ENCODE data around the gene PADI2. TPM values are rescaled to one million over a fixed set of nuclear protein-coding genes. Genes with fewer than 3 reads are reported as not detected.

The PADI2 gene
- total and polyA plus RNA-seq, 2 of the 8 experiments (the other 6 are each of a cell fraction or from before 2014, with no cell fraction given) = 1.6 to 7.5 TPM

GRCh38 chr1:17024721-17025120 lies 94.5 kb downstream of the PADI2 start:
- H3K36me3 ChIP-seq (ENCODE audit: control insufficient read depth in 2 of 4, insufficient read depth in 4 of 4, low read length in 3 of 4) = peaks cover 28 to 89% (median 59%) of the 10 kb centered on the region in 4 experiments

More at GRCh38 chr1:17024721-17025120, 94.5 kb downstream of the PADI2 start:
- H3K23me2 ChIP-seq (ENCODE audit: low read depth, low read length) = no peaks in the 10 kb centered on the region
- H3K27me3 ChIP-seq (replicated peaks in 1 of 4; ENCODE audit: control insufficient read depth in 3 of 4, extremely low read depth in 1 of 4, insufficient read depth in 3 of 4, low read length in 3 of 4) = no peaks in the 10 kb centered on the region
- H3K4me1 ChIP-seq (replicated peaks in 1 of 4; ENCODE audit: control insufficient read depth in 3 of 4, insufficient read depth in 4 of 4, low read length in 3 of 4) = no peaks in the 10 kb centered on the region
- TF ChIP-seq YY1 (IDR thresholded peaks at IDR 0.05; ENCODE audit: low read depth, low read length) (no peak), RNF2 (IDR thresholded peaks at IDR 0.05; ENCODE audit: borderline replicate concordance, low read depth, low read length, missing control alignments, poor library complexity, severe bottlenecking) (no peak)
- TF ChIP-seq, protein P1, sequence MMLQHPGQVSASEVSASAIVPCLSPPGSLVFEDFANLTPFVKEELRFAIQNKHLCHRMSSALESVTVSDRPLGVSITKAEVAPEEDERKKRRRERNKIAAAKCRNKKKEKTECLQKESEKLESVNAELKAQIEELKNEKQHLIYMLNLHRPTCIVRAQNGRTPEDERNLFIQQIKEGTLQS (IDR thresholded peaks at IDR 0.05; ENCODE audit: insufficient read depth, low read depth, low read length) = no peak
- FAIRE-seq (no peak), DNase-seq (ENCODE audit: low read depth in 1 of 2, low spot score in 2 of 2) (no peak)
- H3K4me2 ChIP-seq (ENCODE audit: insufficient read depth in 1 of 2, low read depth in 2 of 2, low read length in 2 of 2) = no peak overlapping the region
- CTCF ChIA-PET (ENCODE audit: partially characterized antibody) = interaction anchor here (2.9 kb wide), 1 partner anchor 20 kb away, joined by 16 read pairs; no protein-coding TSS in a partner anchor
- no peak overlapping the region for H3K27ac ChIP-seq (ENCODE audit: low read depth, low read length)
- H2BK15ac ChIP-seq (ENCODE audit: low read length) = no peak overlapping the region
- 88% methylated on average over 1 of the region's 1 CpG; no CpG with 5 or more reads in 1 of the 2 experiments for WGBS, 2 experiments (ENCODE audit: extremely low coverage in 1 of 2, insufficient coverage in 1 of 2, insufficient read length in 1 of 2, insufficient replicate concordance in 2 of 2, low coverage in 1 of 2, low lambda C conversion rate in 2 of 2, missing lambda C conversion rate in 1 of 2)
- no peak overlapping the region for H2BK120ac ChIP-seq (replicated peaks; ENCODE audit: low read depth, low read length)
- no peaks in the 10 kb centered on the region for H3K79me2 ChIP-seq (ENCODE audit: control insufficient read depth in 1 of 2, insufficient read depth in 2 of 2, low read length in 2 of 2)
- no peak overlapping the region for H2BK5ac ChIP-seq (ENCODE audit: low read depth, low read length)
- H3K9me3 ChIP-seq (ENCODE audit: insufficient read depth in 2 of 2, low read depth in 1 of 2, low read length in 1 of 2) = no peaks in the 10 kb centered on the region
- POLR2A ChIA-PET (ENCODE audit: partially characterized antibody) = no interaction called here
- H3K9ac ChIP-seq (replicated peaks in 1 of 4; ENCODE audit: extremely low read depth in 1 of 4, low read depth in 3 of 4, low read length in 3 of 4) = no peak overlapping the region
- no peak overlapping the region for H2BK20ac ChIP-seq (ENCODE audit: low read length)
- no peak overlapping the region for H3K18ac ChIP-seq (ENCODE audit: extremely low read depth, low read length)
- no peak overlapping the region for H3K4me3 ChIP-seq (ENCODE audit: extremely low read depth in 1 of 4, insufficient read depth in 2 of 4, low read depth in 3 of 4, low read length in 4 of 4)
- no peak overlapping the region for H3K14ac ChIP-seq (ENCODE audit: insufficient read length)
- no peak overlapping the region for H3K56ac ChIP-seq (replicated peaks; ENCODE audit: insufficient read length, low read depth, low read length)
- no peak overlapping the region for H4K8ac ChIP-seq (ENCODE audit: extremely low read depth, insufficient read depth, low read length)
- no peak overlapping the region for H2AK5ac ChIP-seq (ENCODE audit: low read depth, low read length)
- no peak overlapping the region for H2AFZ ChIP-seq (ENCODE audit: low read length)
- no peak overlapping the region for H4K5ac ChIP-seq (ENCODE audit: insufficient read length, low read depth, low read length)
- H3K4ac ChIP-seq (replicated peaks; ENCODE audit: insufficient read length, low read depth, low read length) = no peak overlapping the region
- no peak overlapping the region for H3K23ac ChIP-seq (ENCODE audit: insufficient read length)
- no peaks in the 10 kb centered on the region for H3K79me1 ChIP-seq (ENCODE audit: low read depth, low read length)
- no peak overlapping the region for H4K91ac ChIP-seq (replicated peaks; ENCODE audit: insufficient read length, low read length)
- H2BK12ac ChIP-seq (ENCODE audit: low read depth, low read length) = no peak overlapping the region
- peaks cover 0 to 2% of the 10 kb centered on the region in 2 experiments for H4K20me1 ChIP-seq (replicated peaks in 1 of 2; ENCODE audit: control insufficient read depth in 1 of 2, insufficient read depth in 2 of 2, low read length in 2 of 2)
